MCF 10A (cell line): Measurements from ENCODE around the gene PRB3. TPM values are rescaled to one million over a fixed set of nuclear protein-coding genes. Genes with fewer than 3 reads are reported as not detected.

ENCODE experiments used
- Bru-seq: library from RNA; stranded (reverse); fragments of 400-500 nt; gene quantifications from one replicate; lab custom pipeline; 2021; lab: Mats Ljungman, UMichigan
- BruChase-seq, 2 experiments: library from RNA; stranded (reverse); fragments of 400-500 nt; gene quantifications; one replicate each; lab custom pipeline; 2021; lab: Mats Ljungman, UMichigan
- BruUV-seq: library from RNA; stranded (reverse); fragments of 400-500 nt; replicated peaks from 2 replicates; lab custom pipeline; 2021; lab: Mats Ljungman, UMichigan
- CTCF ChIA-PET: fragments of 300-600 bp; sonication (Branson Sonifier 250); formaldehyde crosslinking; extraction: SDS; loops from one replicate; lab custom pipeline; 2021; ENCODE audit warnings: antibody characterized with exemption, inconsistent platforms; lab: Yijun Ruan, JAX
- POLR2A ChIA-PET: fragments of 300-600, 350-650 bp; sonication (Branson Sonifier 250); formaldehyde crosslinking; extraction: SDS; loops from one replicate; lab custom pipeline; 2020; ENCODE audit warnings: antibody characterized with exemption, inconsistent platforms; lab: Yijun Ruan, JAX
- DNase-seq: peaks from one replicate; pipeline ENCODE4 v3.0.0-alpha.2; 2018; ENCODE audit not compliant: unreplicated experiment
- H3K27ac Mint-ChIP-seq: one replicate; pipeline ENCODE4 v1.8.0; 2022; ENCODE audit warnings: mild to moderate bottlenecking, low read depth, mixed read lengths; ENCODE audit not compliant: unreplicated experiment
- H3K27me3 Mint-ChIP-seq: one replicate; pipeline ENCODE4 v1.8.0; 2022; ENCODE audit warnings: mixed read lengths; ENCODE audit not compliant: insufficient read depth, unreplicated experiment
- H3K36me3 Mint-ChIP-seq: one replicate; pipeline ENCODE4 v1.8.0; 2022; ENCODE audit warnings: mild to moderate bottlenecking, moderate library complexity, mixed read lengths; ENCODE audit not compliant: insufficient read depth, unreplicated experiment
- H3K4me1 Mint-ChIP-seq: one replicate; pipeline ENCODE4 v1.8.0; 2022; ENCODE audit warnings: mixed read lengths; ENCODE audit not compliant: insufficient read depth, unreplicated experiment
- H3K4me3 Mint-ChIP-seq: one replicate; pipeline ENCODE4 v1.8.0; 2022; ENCODE audit warnings: mild to moderate bottlenecking, moderate library complexity, mixed read lengths; ENCODE audit not compliant: unreplicated experiment
- H3K9me3 Mint-ChIP-seq: one replicate; pipeline ENCODE4 v1.8.0; 2022; ENCODE audit warnings: mixed read lengths; ENCODE audit not compliant: unreplicated experiment
- intact Hi-C: fragments of 100-400 bp; cut with micrococcal nuclease; formaldehyde crosslinking; loops from 2 replicates; pipeline ENCODE4 v1.14.1; 2022
- long read RNA-seq: library from polyadenylated mRNA; stranded (forward); transcript quantifications from one replicate; pipeline ENCODE4 v2.0.0, GENCODE V29; 2022
- total RNA-seq: library from RNA; stranded (reverse); gene quantifications from 2 replicates; pipeline ENCODE4 v1.2.3, GENCODE V29; 2022
- TF ChIP-seq, protein P1 (sequence below): fragments of 200-600 bp; IDR thresholded peaks from one replicate; pipeline ENCODE4 v1.8.0; 2022; ENCODE audit warnings: antibody characterized with exemption, mild to moderate bottlenecking; ENCODE audit not compliant: unreplicated experiment

Gene PRB3
- total RNA-seq: not detected in 2 replicates
- percentile 18 among the genes with signal in this experiment for Bru-seq, nascent RNA
- BruChase-seq, experiment 1, labeled RNA remaining after a 6-hour chase: not detected
- BruChase-seq, experiment 2, labeled RNA remaining after a 2-hour chase: not detected
- long read RNA-seq: 0 reads

DNA sequence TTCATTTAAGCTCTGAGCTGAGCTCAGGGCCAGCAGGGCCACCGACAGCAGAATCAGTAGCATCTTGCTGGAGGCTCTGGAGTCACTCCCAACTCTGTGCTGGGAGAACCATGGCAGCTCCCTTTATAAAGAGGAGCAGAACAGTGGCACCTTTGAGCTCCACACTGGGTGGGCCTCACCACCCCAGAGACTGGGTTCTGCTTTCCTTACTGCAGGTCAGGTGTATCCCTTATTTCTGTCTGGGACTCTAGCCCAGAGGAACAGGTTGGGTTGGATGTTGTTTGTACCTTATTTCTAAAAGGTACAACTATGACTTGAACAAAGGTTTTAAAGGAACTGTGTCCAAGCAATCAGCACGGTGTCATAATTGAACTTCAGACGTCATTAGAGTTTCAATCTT, at the start of gene PRB3:
Gene PRB3 (minus strand): TSS at position 101 of the 400 bp plus-strand sequence. CDS start 38 bp downstream, at position 63.
- H3K9me3 Mint-ChIP-seq: no peaks in the 10 kb centered on the region
- DNase-seq: no peak
- ChIA-PET CTCF (interaction anchor here (1.2 kb wide), 1 partner anchor 218 kb away, joined by 3 read pairs; no protein-coding TSS in a partner anchor), POLR2A (no interaction called here)
- no peaks in the 10 kb centered on the region for H3K4me1 Mint-ChIP-seq
- H3K27me3 Mint-ChIP-seq: no peaks in the 10 kb centered on the region
- intact Hi-C loops: no loop called here
- TF ChIP-seq, protein P1, sequence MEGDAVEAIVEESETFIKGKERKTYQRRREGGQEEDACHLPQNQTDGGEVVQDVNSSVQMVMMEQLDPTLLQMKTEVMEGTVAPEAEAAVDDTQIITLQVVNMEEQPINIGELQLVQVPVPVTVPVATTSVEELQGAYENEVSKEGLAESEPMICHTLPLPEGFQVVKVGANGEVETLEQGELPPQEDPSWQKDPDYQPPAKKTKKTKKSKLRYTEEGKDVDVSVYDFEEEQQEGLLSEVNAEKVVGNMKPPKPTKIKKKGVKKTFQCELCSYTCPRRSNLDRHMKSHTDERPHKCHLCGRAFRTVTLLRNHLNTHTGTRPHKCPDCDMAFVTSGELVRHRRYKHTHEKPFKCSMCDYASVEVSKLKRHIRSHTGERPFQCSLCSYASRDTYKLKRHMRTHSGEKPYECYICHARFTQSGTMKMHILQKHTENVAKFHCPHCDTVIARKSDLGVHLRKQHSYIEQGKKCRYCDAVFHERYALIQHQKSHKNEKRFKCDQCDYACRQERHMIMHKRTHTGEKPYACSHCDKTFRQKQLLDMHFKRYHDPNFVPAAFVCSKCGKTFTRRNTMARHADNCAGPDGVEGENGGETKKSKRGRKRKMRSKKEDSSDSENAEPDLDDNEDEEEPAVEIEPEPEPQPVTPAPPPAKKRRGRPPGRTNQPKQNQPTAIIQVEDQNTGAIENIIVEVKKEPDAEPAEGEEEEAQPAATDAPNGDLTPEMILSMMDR: no peak
- no TSS peak for BruUV-seq
- no peak within 1 kb of the TSS for H3K4me3 Mint-ChIP-seq
- no peaks in the 10 kb centered on the region for H3K36me3 Mint-ChIP-seq
- H3K27ac Mint-ChIP-seq: no peak within 1 kb of the TSS

GRCh38 chr12:11310336-11310735, 40.8 kb upstream of the PRB3 start, which contains the start of gene PRB4:
TSS of gene PRB4 (minus strand) at chr12:11310436. CDS start at chr12:11310398, 38 bp downstream.
- POLR2A ChIA-PET: no interaction called here
- no peak for DNase-seq
- H3K9me3 Mint-ChIP-seq: peaks cover 3% of the 10 kb centered on the region
- no peak within 1 kb of the TSS for H3K27ac Mint-ChIP-seq
- CTCF ChIA-PET: interaction anchor here (0.7 kb wide), 1 partner anchor 194 kb away, joined by 3 read pairs; no protein-coding TSS in a partner anchor
- BruUV-seq: no TSS peak
- intact Hi-C loops: no loop called here
- TF ChIP-seq, protein P1: no peak
- no peaks in the 10 kb centered on the region for H3K27me3 Mint-ChIP-seq
- no peak within 1 kb of the TSS for H3K4me3 Mint-ChIP-seq
- no peaks in the 10 kb centered on the region for H3K36me3 Mint-ChIP-seq
- no peaks in the 10 kb centered on the region for H3K4me1 Mint-ChIP-seq

GRCh38 chr12:11307143-11307542, 37.6 kb upstream of the PRB3 start:
- intact Hi-C loops: no loop called here
- POLR2A ChIA-PET: no interaction called here
- TF ChIP-seq, protein P1: no peak
- peak; percentile 8 for DNase-seq
- no peaks in the 10 kb centered on the region for H3K36me3 Mint-ChIP-seq
- CTCF ChIA-PET: interaction anchor here (0.6 to 0.9 kb wide), 2 partner anchors 40 to 179 kb away, joined by 3 read pairs; no protein-coding TSS in a partner anchor
- no peak overlapping the region for H3K4me3 Mint-ChIP-seq
- BruUV-seq: no TSS peak
- no peaks in the 10 kb centered on the region for H3K9me3 Mint-ChIP-seq
- H3K27me3 Mint-ChIP-seq: no peaks in the 10 kb centered on the region
- no peaks in the 10 kb centered on the region for H3K4me1 Mint-ChIP-seq
- H3K27ac Mint-ChIP-seq: no peak overlapping the region

DNA sequence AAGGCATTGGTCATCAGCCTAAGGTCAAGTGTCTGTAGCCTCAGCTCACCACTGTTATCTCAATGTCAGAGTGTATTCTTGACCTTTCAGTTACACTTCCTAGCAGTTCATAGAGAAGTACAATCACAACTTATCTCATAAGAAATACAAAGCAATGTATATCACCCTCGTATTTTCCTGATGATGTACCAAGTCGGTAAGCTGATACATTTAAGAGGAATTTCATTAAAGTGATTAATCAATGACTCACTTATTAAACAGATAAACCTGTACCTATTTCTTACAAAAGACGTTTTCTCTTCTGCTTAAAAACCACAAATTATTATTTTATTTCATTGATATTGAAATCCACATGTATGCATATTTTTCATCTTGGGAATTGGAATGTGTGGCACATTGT, 3.9 kb upstream of the PRB3 start:
- intact Hi-C loops: no loop called here
- DNase-seq: no peak

More for the DNA sequence above, 3.9 kb upstream of the PRB3 start:
- Mint-ChIP-seq H3K4me3 (no peak overlapping the region), H3K27me3 (no peaks in the 10 kb centered on the region), H3K4me1 (no peaks in the 10 kb centered on the region), H3K36me3 (no peaks in the 10 kb centered on the region), H3K9me3 (no peaks in the 10 kb centered on the region), H3K27ac (no peak overlapping the region)
- ChIA-PET CTCF (no interaction called here), POLR2A (interaction anchor here (0.6 kb wide), 1 partner anchor 1050 kb away, joined by 3 read pairs; no protein-coding TSS in a partner anchor)
- TF ChIP-seq, protein P1: no peak
- no TSS peak for BruUV-seq
